ENCODE results near the gene MPND. TPM values are rescaled to one million over a fixed set of nuclear protein-coding genes. Genes with fewer than 3 reads are reported as not detected.

The MPND gene
- total and polyA plus RNA-seq, 2 donors = 7.8 to 16.9 TPM

- Histone ChIP-seq H3K27ac (ENCODE audit: low read depth in 1 of 2, low read length in 1 of 2) (no peak overlapping the region), H3K4me3 (ENCODE audit: low read length in 2 of 2) (no peak overlapping the region), H3K27me3 (ENCODE audit: control insufficient read depth in 2 of 2, insufficient read depth in 1 of 2, low read length in 1 of 2) (no peaks in the 10 kb centered on the region), H3K9me3 (ENCODE audit: control insufficient read depth in 2 of 2, insufficient read depth in 1 of 2, low read length in 1 of 2) (no peaks in the 10 kb centered on the region), H3K36me3 (ENCODE audit: control insufficient read depth in 2 of 2, insufficient read depth in 2 of 2, low read length in 1 of 2) (peaks cover 21 to 33% of the 10 kb centered on the region in 2 donors), H3K4me1 (ENCODE audit: control insufficient read depth in 2 of 2, insufficient read depth in 2 of 2, low read length in 2 of 2) (no peaks in the 10 kb centered on the region)
- 96% methylated on average over 12 of the region's 12 CpGs for WGBS
- DNase-seq (ENCODE audit: low read depth in 6 of 9, low spot score in 9 of 9) = no peak
Measured at GRCh38 chr19:4354282-4354681, 10.9 kb downstream of the MPND start.

- no peaks in the 10 kb centered on the region for H3K4me1 ChIP-seq (ENCODE audit: control insufficient read depth in 2 of 2, insufficient read depth in 2 of 2, low read length in 2 of 2)
- peaks cover 24 to 38% of the 10 kb centered on the region in 2 donors for H3K36me3 ChIP-seq (ENCODE audit: control insufficient read depth in 2 of 2, insufficient read depth in 2 of 2, low read length in 1 of 2)
- DNase-seq (ENCODE audit: low read depth in 6 of 9, low spot score in 9 of 9) = no peak
- H3K4me3 ChIP-seq (ENCODE audit: low read length in 2 of 2) = no peak overlapping the region
- H3K27ac ChIP-seq (ENCODE audit: low read depth in 1 of 2, low read length in 1 of 2) = no peak overlapping the region
- WGBS = 96% methylated on average over 17 of the region's 17 CpGs
- H3K9me3 ChIP-seq (ENCODE audit: control insufficient read depth in 2 of 2, insufficient read depth in 1 of 2, low read length in 1 of 2) = no peaks in the 10 kb centered on the region
- no peaks in the 10 kb centered on the region for H3K27me3 ChIP-seq (ENCODE audit: control insufficient read depth in 2 of 2, insufficient read depth in 1 of 2, low read length in 1 of 2)
Measured at GRCh38 chr19:4354897-4355296, 11.5 kb downstream of the MPND start.

GRCh38 chr19:4357095-4357797, 13.9 kb downstream of the MPND start:
- peaks cover 44 to 58% of the 10 kb centered on the region in 2 donors for H3K36me3 ChIP-seq (ENCODE audit: control insufficient read depth in 2 of 2, insufficient read depth in 2 of 2, low read length in 1 of 2)
- no peak for DNase-seq (ENCODE audit: low read depth in 6 of 9, low spot score in 9 of 9)

GRCh38 chr19:4357921-4358326, 14.6 kb downstream of the MPND start:
- 98% methylated on average over 16 of the region's 16 CpGs for WGBS
- H3K4me3 ChIP-seq (ENCODE audit: low read length in 2 of 2) = no peak overlapping the region
- H3K27me3 ChIP-seq (ENCODE audit: control insufficient read depth in 2 of 2, insufficient read depth in 1 of 2, low read length in 1 of 2) = no peaks in the 10 kb centered on the region
- no peak overlapping the region for H3K27ac ChIP-seq (ENCODE audit: low read depth in 1 of 2, low read length in 1 of 2)
- H3K4me1 ChIP-seq (ENCODE audit: control insufficient read depth in 2 of 2, insufficient read depth in 2 of 2, low read length in 2 of 2) = no peaks in the 10 kb centered on the region
- DNase-seq (ENCODE audit: low read depth in 6 of 9, low spot score in 9 of 9) = no peak
- peaks cover 51 to 65% of the 10 kb centered on the region in 2 donors for H3K36me3 ChIP-seq (ENCODE audit: control insufficient read depth in 2 of 2, insufficient read depth in 2 of 2, low read length in 1 of 2)
- H3K9me3 ChIP-seq (ENCODE audit: control insufficient read depth in 2 of 2, insufficient read depth in 1 of 2, low read length in 1 of 2) = no peaks in the 10 kb centered on the region

More at GRCh38 chr19:4357095-4357797, 13.9 kb downstream of the MPND start:
- Histone ChIP-seq H3K27me3 (ENCODE audit: control insufficient read depth in 2 of 2, insufficient read depth in 1 of 2, low read length in 1 of 2) (no peaks in the 10 kb centered on the region), H3K4me3 (ENCODE audit: low read length in 2 of 2) (no peak overlapping the region), H3K4me1 (ENCODE audit: control insufficient read depth in 2 of 2, insufficient read depth in 2 of 2, low read length in 2 of 2) (no peaks in the 10 kb centered on the region), H3K9me3 (ENCODE audit: control insufficient read depth in 2 of 2, insufficient read depth in 1 of 2, low read length in 1 of 2) (no peaks in the 10 kb centered on the region), H3K27ac (ENCODE audit: low read depth in 1 of 2, low read length in 1 of 2) (no peak overlapping the region)
- WGBS = 95% methylated on average over 23 of the region's 23 CpGs

GRCh38 chr19:4358709-4359626, 15.6 kb downstream of the MPND start:
- H3K27me3 ChIP-seq (ENCODE audit: control insufficient read depth in 2 of 2, insufficient read depth in 1 of 2, low read length in 1 of 2) = no peaks in the 10 kb centered on the region
- H3K27ac ChIP-seq (ENCODE audit: low read depth in 1 of 2, low read length in 1 of 2) = no peak overlapping the region
- 98% methylated on average over 25 of the region's 25 CpGs for WGBS
- no peaks in the 10 kb centered on the region for H3K9me3 ChIP-seq (ENCODE audit: control insufficient read depth in 2 of 2, insufficient read depth in 1 of 2, low read length in 1 of 2)
- peaks cover 60 to 71% of the 10 kb centered on the region in 2 donors for H3K36me3 ChIP-seq (ENCODE audit: control insufficient read depth in 2 of 2, insufficient read depth in 2 of 2, low read length in 1 of 2)
- DNase-seq (ENCODE audit: low read depth in 6 of 9, low spot score in 9 of 9) = no peak
- no peaks in the 10 kb centered on the region for H3K4me1 ChIP-seq (ENCODE audit: control insufficient read depth in 2 of 2, insufficient read depth in 2 of 2, low read length in 2 of 2)
- no peak overlapping the region for H3K4me3 ChIP-seq (ENCODE audit: low read length in 2 of 2)

GRCh38 chr19:4359627-4360000, 16.3 kb downstream of the MPND start:
- no peak for DNase-seq (ENCODE audit: low read depth in 6 of 9, low spot score in 9 of 9)

GRCh38 chr19:4360081-4360569, 16.8 kb downstream of the MPND start:
- Histone ChIP-seq H3K4me3 (ENCODE audit: low read length in 2 of 2) (no peak overlapping the region), H3K27ac (ENCODE audit: low read depth in 1 of 2, low read length in 1 of 2) (no peak overlapping the region), H3K9me3 (ENCODE audit: control insufficient read depth in 2 of 2, insufficient read depth in 1 of 2, low read length in 1 of 2) (no peaks in the 10 kb centered on the region), H3K27me3 (ENCODE audit: control insufficient read depth in 2 of 2, insufficient read depth in 1 of 2, low read length in 1 of 2) (no peaks in the 10 kb centered on the region), H3K4me1 (ENCODE audit: control insufficient read depth in 2 of 2, insufficient read depth in 2 of 2, low read length in 2 of 2) (no peaks in the 10 kb centered on the region), H3K36me3 (ENCODE audit: control insufficient read depth in 2 of 2, insufficient read depth in 2 of 2, low read length in 1 of 2) (peaks cover 69 to 75% of the 10 kb centered on the region in 2 donors)
- 95% methylated on average over 9 of the region's 9 CpGs for WGBS
- DNase-seq (ENCODE audit: low read depth in 6 of 9, low spot score in 9 of 9) = no peak

More at GRCh38 chr19:4359627-4360000, 16.3 kb downstream of the MPND start:
- no peaks in the 10 kb centered on the region for H3K9me3 ChIP-seq (ENCODE audit: control insufficient read depth in 2 of 2, insufficient read depth in 1 of 2, low read length in 1 of 2)
- H3K27ac ChIP-seq (ENCODE audit: low read depth in 1 of 2, low read length in 1 of 2) = no peak overlapping the region
- H3K27me3 ChIP-seq (ENCODE audit: control insufficient read depth in 2 of 2, insufficient read depth in 1 of 2, low read length in 1 of 2) = no peaks in the 10 kb centered on the region
- WGBS = 96% methylated on average over 13 of the region's 13 CpGs
- no peak overlapping the region for H3K4me3 ChIP-seq (ENCODE audit: low read length in 2 of 2)
- no peaks in the 10 kb centered on the region for H3K4me1 ChIP-seq (ENCODE audit: control insufficient read depth in 2 of 2, insufficient read depth in 2 of 2, low read length in 2 of 2)
- peaks cover 64 to 71% of the 10 kb centered on the region in 2 donors for H3K36me3 ChIP-seq (ENCODE audit: control insufficient read depth in 2 of 2, insufficient read depth in 2 of 2, low read length in 1 of 2)

GRCh38 chr19:4360641-4361151, 17.3 kb downstream of the MPND start:
- Histone ChIP-seq H3K4me1 (ENCODE audit: control insufficient read depth in 2 of 2, insufficient read depth in 2 of 2, low read length in 2 of 2) (no peaks in the 10 kb centered on the region), H3K27ac (ENCODE audit: low read depth in 1 of 2, low read length in 1 of 2) (no peak overlapping the region), H3K9me3 (ENCODE audit: control insufficient read depth in 2 of 2, insufficient read depth in 1 of 2, low read length in 1 of 2) (no peaks in the 10 kb centered on the region), H3K27me3 (ENCODE audit: control insufficient read depth in 2 of 2, insufficient read depth in 1 of 2, low read length in 1 of 2) (no peaks in the 10 kb centered on the region), H3K4me3 (ENCODE audit: low read length in 2 of 2) (no peak overlapping the region), H3K36me3 (ENCODE audit: control insufficient read depth in 2 of 2, insufficient read depth in 2 of 2, low read length in 1 of 2) (peaks cover 75 to 81% of the 10 kb centered on the region in 2 donors)
- DNase-seq (ENCODE audit: low read depth in 6 of 9, low spot score in 9 of 9) = no peak
- WGBS = 98% methylated on average over 12 of the region's 12 CpGs
